Keratinocyte (primary cell): ENCODE results near the gene SOX8.

Experiments used
- EZH2 ChIP-seq: IDR thresholded peaks from one replicate; pipeline ENCODE4 v1.6.1; 2012; ENCODE audit warnings: inconsistent platforms, mild to moderate bottlenecking, low read length, moderate library complexity
- TF ChIP-seq, protein P1 (sequence below), 3 experiments: IDR thresholded peaks in 1 of 3; conservative IDR thresholded peaks in 1 of 3; optimal IDR thresholded peaks in 1 of 3; 2 replicates in 2 of 3; 3 replicates in 1 of 3; pipeline versions ENCODE3 to v1.5.1; 2011; ENCODE audit warnings: low read length in 3 of 3, mild to moderate bottlenecking in 3 of 3, moderate library complexity in 2 of 3, control low read depth in 1 of 3, inconsistent platforms in 1 of 3; ENCODE audit not compliant: insufficient read depth in 2 of 3; ENCODE audit errors: extremely low read depth in 1 of 3

DNA sequence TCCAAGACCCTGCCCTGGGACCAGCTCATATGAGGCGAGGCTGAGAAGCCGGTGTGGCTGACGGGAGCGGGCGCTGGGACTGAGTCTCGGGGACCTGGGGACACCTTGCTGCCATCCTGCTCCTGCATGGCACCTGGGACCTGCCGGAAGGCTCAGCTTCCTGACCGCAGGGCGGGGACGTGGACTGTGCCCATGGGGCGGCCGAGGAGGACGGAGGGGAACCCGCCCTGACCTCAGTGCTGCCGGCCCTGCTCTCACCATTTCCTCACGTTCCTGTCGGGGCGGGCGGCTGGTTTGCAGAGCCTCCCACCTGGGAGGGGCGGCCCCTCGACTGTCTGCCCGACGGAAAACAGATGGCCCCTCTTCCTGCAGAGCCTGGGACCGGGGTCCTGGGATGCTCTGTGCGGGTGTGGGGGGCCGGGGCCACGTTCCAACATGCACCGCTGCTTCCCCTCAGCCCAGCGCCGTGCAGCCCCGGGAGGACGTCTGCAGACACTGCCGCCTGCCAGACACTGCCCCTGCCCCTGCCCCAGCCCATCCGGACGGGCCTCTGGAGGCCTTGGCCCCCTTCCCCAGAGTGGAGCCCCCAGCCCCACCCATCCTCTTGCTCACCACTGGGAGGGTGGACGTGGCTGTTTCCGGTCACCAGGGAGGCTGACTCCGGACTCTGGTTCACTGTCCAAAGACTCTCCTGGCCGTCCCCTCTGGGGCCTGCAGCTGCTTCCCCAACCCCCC, 47.1 kb downstream of the SOX8 start:
- TF ChIP-seq, protein P1, sequence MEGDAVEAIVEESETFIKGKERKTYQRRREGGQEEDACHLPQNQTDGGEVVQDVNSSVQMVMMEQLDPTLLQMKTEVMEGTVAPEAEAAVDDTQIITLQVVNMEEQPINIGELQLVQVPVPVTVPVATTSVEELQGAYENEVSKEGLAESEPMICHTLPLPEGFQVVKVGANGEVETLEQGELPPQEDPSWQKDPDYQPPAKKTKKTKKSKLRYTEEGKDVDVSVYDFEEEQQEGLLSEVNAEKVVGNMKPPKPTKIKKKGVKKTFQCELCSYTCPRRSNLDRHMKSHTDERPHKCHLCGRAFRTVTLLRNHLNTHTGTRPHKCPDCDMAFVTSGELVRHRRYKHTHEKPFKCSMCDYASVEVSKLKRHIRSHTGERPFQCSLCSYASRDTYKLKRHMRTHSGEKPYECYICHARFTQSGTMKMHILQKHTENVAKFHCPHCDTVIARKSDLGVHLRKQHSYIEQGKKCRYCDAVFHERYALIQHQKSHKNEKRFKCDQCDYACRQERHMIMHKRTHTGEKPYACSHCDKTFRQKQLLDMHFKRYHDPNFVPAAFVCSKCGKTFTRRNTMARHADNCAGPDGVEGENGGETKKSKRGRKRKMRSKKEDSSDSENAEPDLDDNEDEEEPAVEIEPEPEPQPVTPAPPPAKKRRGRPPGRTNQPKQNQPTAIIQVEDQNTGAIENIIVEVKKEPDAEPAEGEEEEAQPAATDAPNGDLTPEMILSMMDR (optimal IDR thresholded peaks at IDR 0.05 in 1 of 3, IDR thresholded peaks at IDR 0.05 in 1 of 3, conservative IDR thresholded peaks at IDR 0.05 in 1 of 3; ENCODE audit: extremely low read depth in 1 of 3, insufficient read depth in 2 of 3, low read length in 3 of 3), result no peak
- no peak for TF ChIP-seq EZH2
